Skeletal muscle tissue (tissue), 4 donors: ENCODE results near the gene HOXB1. TPM values are rescaled to one million over a fixed set of nuclear protein-coding genes. Genes with fewer than 3 reads are reported as not detected.
A peak's percentile ranks its signal among the peaks of the same experiment; 100 is the strongest.

Experiments used
- H3K27ac ChIP-seq: one replicate; pipeline ENCODE4 v1.7.0; 2013; ENCODE audit warnings: mild to moderate bottlenecking, low read depth, low read length, inconsistent platforms
- H3K27me3 ChIP-seq, 3 donors: one replicate each; pipeline ENCODE4 v1.7.0; 2013; ENCODE audit warnings: low read length in 3 of 3; ENCODE audit not compliant: control insufficient read depth in 3 of 3, insufficient read depth in 3 of 3
- H3K36me3 ChIP-seq, 3 donors: one replicate each; pipeline ENCODE4 v1.7.0; 2013; ENCODE audit warnings: low read length in 3 of 3; ENCODE audit not compliant: control insufficient read depth in 3 of 3, insufficient read depth in 3 of 3
- H3K4me1 ChIP-seq, 3 donors: one replicate each; pipeline ENCODE4 v1.7.0; 2013; ENCODE audit warnings: low read length in 3 of 3, mild to moderate bottlenecking in 3 of 3; ENCODE audit not compliant: control insufficient read depth in 3 of 3, insufficient read depth in 3 of 3
- H3K4me3 ChIP-seq, 3 donors: one replicate each; pipeline ENCODE4 v1.7.0; 2013; ENCODE audit warnings: low read length in 3 of 3
- H3K9ac ChIP-seq, 3 donors: one replicate each; pipeline ENCODE4 v1.7.0; 2013; ENCODE audit warnings: low read length in 3 of 3, mild to moderate bottlenecking in 3 of 3, moderate library complexity in 2 of 3, low read depth in 1 of 3
- H3K9me3 ChIP-seq, 3 donors: one replicate each; pipeline ENCODE4 v1.7.0; 2013; ENCODE audit warnings: low read length in 3 of 3; ENCODE audit not compliant: control insufficient read depth in 3 of 3
- total RNA-seq: library from RNA; depleted of rRNA; stranded (reverse); fragments of >200 nt; gene quantifications from one replicate; pipeline ENCODE4 v1.2.3, GENCODE V29; 2014
- donor health status: Osteomylitis.

Gene HOXB1
- total RNA-seq, 1 donor from 2014 or later: not detected

- peaks cover 0 to 70% (median 55%) of the 10 kb centered on the region in 3 donors for H3K27me3 ChIP-seq
- H3K4me3 ChIP-seq: peak overlapping the region; percentile 72 to 91 (median 75)
- H3K36me3 ChIP-seq: no peaks in the 10 kb centered on the region
- peaks cover 4 to 44% (median 5%) of the 10 kb centered on the region in 3 donors for H3K4me1 ChIP-seq
- peak overlapping the region in 2 of 3 donors; percentile 53 to 87 for H3K9ac ChIP-seq
- no peaks in the 10 kb centered on the region for H3K9me3 ChIP-seq
- peak overlapping the region; percentile 43 for H3K27ac ChIP-seq
Observed at GRCh38 chr17:48544349-48545021, 13.7 kb upstream of the HOXB1 start.

- Histone ChIP-seq H3K9ac (peak overlapping the region in 2 of 3 donors; percentile 53 to 87), H3K36me3 (no peaks in the 10 kb centered on the region), H3K4me1 (peaks cover 4 to 44% (median 5%) of the 10 kb centered on the region in 3 donors), H3K4me3 (peak overlapping the region; percentile 72 to 91 (median 75)), H3K27me3 (peaks cover 0 to 71% (median 58%) of the 10 kb centered on the region in 3 donors), H3K27ac (peak overlapping the region; percentile 43), H3K9me3 (no peaks in the 10 kb centered on the region)
Observed at GRCh38 chr17:48543854-48544348, 13.1 kb upstream of the HOXB1 start.

- H3K27ac ChIP-seq: peak overlapping the region; percentile 58
- H3K36me3 ChIP-seq: no peaks in the 10 kb centered on the region
- H3K4me3 ChIP-seq: peak overlapping the region; percentile 72 to 91 (median 75)
- H3K9ac ChIP-seq: peak overlapping the region; percentile 45 to 81 (median 76)
- H3K4me1 ChIP-seq: peaks cover 4 to 42% (median 5%) of the 10 kb centered on the region in 3 donors
- peaks cover 0 to 67% (median 58%) of the 10 kb centered on the region in 3 donors for H3K27me3 ChIP-seq
- no peaks in the 10 kb centered on the region for H3K9me3 ChIP-seq
Observed at GRCh38 chr17:48543107-48543853, 12.5 kb upstream of the HOXB1 start.

GRCh38 chr17:48542698-48543106, 11.9 kb upstream of the HOXB1 start:
- Histone ChIP-seq H3K27me3 (peaks cover 0 to 63% (median 54%) of the 10 kb centered on the region in 3 donors), H3K9ac (peak overlapping the region; percentile 45 to 81 (median 76)), H3K27ac (peak overlapping the region; percentile 58), H3K36me3 (no peaks in the 10 kb centered on the region), H3K4me3 (peak overlapping the region; percentile 35 to 91 (median 72)), H3K4me1 (peaks cover 4 to 41% (median 5%) of the 10 kb centered on the region in 3 donors), H3K9me3 (no peaks in the 10 kb centered on the region)

GRCh38 chr17:48542114-48542656, 11.4 kb upstream of the HOXB1 start:
- H3K36me3 ChIP-seq: no peaks in the 10 kb centered on the region
- peak overlapping the region; percentile 49 to 91 (median 54) for H3K4me3 ChIP-seq
- peak overlapping the region; percentile 62 for H3K27ac ChIP-seq
- H3K4me1 ChIP-seq: peaks cover 4 to 37% (median 5%) of the 10 kb centered on the region in 3 donors
- H3K27me3 ChIP-seq: peaks cover 0 to 61% (median 51%) of the 10 kb centered on the region in 3 donors
- peak overlapping the region; percentile 50 to 79 (median 53) for H3K9ac ChIP-seq
- no peaks in the 10 kb centered on the region for H3K9me3 ChIP-seq

- Histone ChIP-seq H3K27me3 (peaks cover 0 to 56% (median 47%) of the 10 kb centered on the region in 3 donors), H3K36me3 (no peaks in the 10 kb centered on the region), H3K9me3 (no peaks in the 10 kb centered on the region), H3K27ac (peak overlapping the region; percentile 62), H3K4me3 (peak overlapping the region; percentile 49 to 91 (median 54)), H3K4me1 (peaks cover 4 to 32% (median 5%) of the 10 kb centered on the region in 3 donors), H3K9ac (peak overlapping the region; percentile 50 to 79 (median 53))
Observed at GRCh38 chr17:48541577-48542113, 10.8 kb upstream of the HOXB1 start.

- H3K27me3 ChIP-seq: peaks cover 0 to 50% (median 47%) of the 10 kb centered on the region in 3 donors
- H3K9me3 ChIP-seq: no peaks in the 10 kb centered on the region
- peak overlapping the region in 1 of 3 donors; percentile 79 for H3K9ac ChIP-seq
- peaks cover 4 to 29% (median 5%) of the 10 kb centered on the region in 3 donors for H3K4me1 ChIP-seq
- H3K27ac ChIP-seq: peak overlapping the region; percentile 62
- H3K4me3 ChIP-seq: peak overlapping the region; percentile 15 to 91 (median 45)
- no peaks in the 10 kb centered on the region for H3K36me3 ChIP-seq
Observed at GRCh38 chr17:48541036-48541576, 10.3 kb upstream of the HOXB1 start.

- Histone ChIP-seq H3K27ac (no peak overlapping the region), H3K9me3 (no peaks in the 10 kb centered on the region), H3K36me3 (no peaks in the 10 kb centered on the region), H3K4me3 (no peak overlapping the region), H3K4me1 (peaks cover 4 to 21% (median 5%) of the 10 kb centered on the region in 3 donors), H3K27me3 (peaks cover 0 to 43% (median 40%) of the 10 kb centered on the region in 3 donors), H3K9ac (no peak overlapping the region)
Observed at GRCh38 chr17:48540213-48540612, 9.4 kb upstream of the HOXB1 start.

GRCh38 chr17:48539177-48539576, 8.4 kb upstream of the HOXB1 start:
- peaks cover 4 to 18% (median 5%) of the 10 kb centered on the region in 3 donors for H3K4me1 ChIP-seq
- no peaks in the 10 kb centered on the region for H3K36me3 ChIP-seq
- no peak overlapping the region for H3K4me3 ChIP-seq
- H3K9me3 ChIP-seq: no peaks in the 10 kb centered on the region
- H3K27me3 ChIP-seq: peaks cover 0 to 40% (median 37%) of the 10 kb centered on the region in 3 donors
- H3K9ac ChIP-seq: no peak overlapping the region
- H3K27ac ChIP-seq: no peak overlapping the region
